Suprapubic skin (tissue), 4 donors: ENCODE data around the gene HNRNPK. TPM values are rescaled to one million over a fixed set of nuclear protein-coding genes. Genes with fewer than 3 reads are reported as not detected.

ENCODE experiments used
- DNase-seq, 2 donors: peaks; one replicate each; pipeline ENCODE4 v3.0.0-alpha.2; 2019; ENCODE audit warnings: low spot score in 2 of 2
- H3K27ac ChIP-seq: fragments of 200-600 bp; sonication (generic); one replicate; pipeline ENCODE4 v1.5.1; 2019
- H3K27me3 ChIP-seq: fragments of 200-600 bp; sonication (generic); one replicate; pipeline ENCODE4 v1.5.1; 2019
- H3K36me3 ChIP-seq: fragments of 200-600 bp; sonication (generic); one replicate; pipeline ENCODE4 v1.5.1; 2019
- H3K4me1 ChIP-seq: fragments of 200-600 bp; sonication (generic); one replicate; pipeline ENCODE4 v1.5.1; 2019
- H3K4me3 ChIP-seq: fragments of 200-600 bp; sonication (generic); one replicate; pipeline ENCODE4 v1.5.1; 2019; ENCODE audit warnings: mild to moderate bottlenecking
- H3K9me3 ChIP-seq: fragments of 200-600 bp; sonication (generic); one replicate; pipeline ENCODE4 v1.5.1; 2019
- CTCF ChIP-seq, 2 donors: fragments of 200-600 bp in 1 of 2; fragments of 450-650 bp in 1 of 2; sonication (generic) in 1 of 2; IDR thresholded peaks; one replicate each; pipeline ENCODE4 v1.5.1; 2016 to 2019; ENCODE audit warnings: antibody characterized with exemption in 2 of 2, mild to moderate bottlenecking in 1 of 2, moderate library complexity in 1 of 2
- EP300 ChIP-seq: sonication (generic); formaldehyde crosslinking; IDR thresholded peaks from one replicate; pipeline ENCODE4 v1.6.1; 2017; ENCODE audit warnings: antibody characterized with exemption
- POLR2A ChIP-seq, 2 donors: fragments of 450-650 bp; IDR thresholded peaks; one replicate each; pipeline ENCODE4 v1.6.1; 2017; ENCODE audit warnings: antibody characterized with exemption in 2 of 2, mild to moderate bottlenecking in 2 of 2, moderate library complexity in 2 of 2
- POLR2AphosphoS5 ChIP-seq, 3 donors: sonication (generic); formaldehyde crosslinking; IDR thresholded peaks; one replicate each; pipeline ENCODE4 v1.6.1; 2017; ENCODE audit warnings: antibody characterized with exemption in 3 of 3
- WGBS: methylation state at CpG from one replicate; pipeline ENCODE4 v1.1.5; 2018; 5-methylcytosine and 5-hydroxymethylcytosine counted together
- total RNA-seq, 4 donors: library from RNA; depleted of rRNA; stranded (reverse); fragments of >200 nt; gene quantifications; one replicate each; pipeline ENCODE4 v1.1.0, GENCODE V29; 2016

The HNRNPK gene
- total RNA-seq, 4 donors from 2014 or later = 422 to 538 (median 448) TPM

DNA sequence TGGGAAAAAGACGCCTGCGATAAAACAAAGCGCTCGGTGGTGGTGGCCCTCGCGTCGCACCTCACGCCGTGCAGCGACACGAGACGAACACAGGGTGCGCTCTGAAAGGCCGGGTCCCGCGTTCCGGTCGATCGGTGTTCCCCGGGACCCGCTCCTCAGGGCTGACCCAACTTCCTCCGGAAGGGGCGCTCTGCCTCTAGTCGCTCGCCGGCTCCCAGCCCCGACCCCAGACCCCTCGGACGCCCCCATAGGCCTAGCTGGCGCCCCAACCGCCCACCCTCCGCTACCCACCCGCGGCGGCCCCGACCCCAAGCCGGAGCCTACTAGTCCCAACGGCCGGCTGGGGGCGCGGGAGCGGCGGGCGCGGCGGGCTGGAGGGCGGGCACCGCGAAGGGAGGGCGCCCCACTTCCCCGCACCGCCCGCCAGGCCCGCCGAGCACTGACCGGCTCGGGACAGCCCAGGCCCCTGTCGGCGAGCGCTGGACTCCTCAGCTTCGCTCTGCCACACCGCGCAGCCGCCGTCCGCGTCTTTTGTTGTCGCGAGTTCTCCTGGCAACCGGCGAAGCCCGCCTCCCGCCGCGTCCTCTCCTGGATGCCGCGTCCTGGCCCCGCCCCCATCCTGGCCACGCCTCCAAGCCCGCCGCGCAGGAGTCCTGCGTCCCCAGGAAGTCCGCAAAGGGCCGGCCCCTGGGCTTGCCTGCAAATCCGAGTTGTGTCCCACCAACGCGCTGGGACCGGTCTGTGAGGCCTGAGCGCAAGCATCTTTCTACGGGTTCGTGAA lies 58.9 kb downstream of the HNRNPK start, which contains the start of gene KIF27:
KIF27 (minus strand) TSS at position 506 of the 781 bp plus-strand sequence. CDS start 5,841 bp downstream, outside the sequence.
- peaks cover 17% of the 10 kb centered on the region for H3K4me1 ChIP-seq
- peak within 1 kb of the TSS; percentile 91 for H3K4me3 ChIP-seq
- H3K9me3 ChIP-seq = no peaks in the 10 kb centered on the region
- H3K27me3 ChIP-seq = no peaks in the 10 kb centered on the region
- H3K27ac ChIP-seq = peak within 1 kb of the TSS; percentile 98
- peak; percentile 99 for DNase-seq
- under 1% methylated on average over 28 of the region's 92 CpGs for WGBS
- TF ChIP-seq EP300 (no peak), POLR2A (IDR thresholded peaks at IDR 0.05) (peak in 1 of 2 donors; percentile 77), CTCF (IDR thresholded peaks at IDR 0.05) (peak; percentile 29 to 55), POLR2AphosphoS5 (IDR thresholded peaks at IDR 0.05) (peak in 2 of 3 donors; percentile 1 to 68)
- no peaks in the 10 kb centered on the region for H3K36me3 ChIP-seq

GRCh38 chr9:83920469-83920926 lies 59.5 kb downstream of the HNRNPK start:
- DNase-seq = no peak
- Histone ChIP-seq H3K4me3 (peak overlapping the region; percentile 91), H3K4me1 (peaks cover 17% of the 10 kb centered on the region), H3K27me3 (no peaks in the 10 kb centered on the region), H3K27ac (peak overlapping the region; percentile 98), H3K36me3 (no peaks in the 10 kb centered on the region), H3K9me3 (no peaks in the 10 kb centered on the region)
- 4% methylated on average over 16 of the region's 16 CpGs for WGBS
- TF ChIP-seq POLR2AphosphoS5 (IDR thresholded peaks at IDR 0.05) = no peak
- TF ChIP-seq CTCF (IDR thresholded peaks at IDR 0.05) = no peak
- TF ChIP-seq EP300 = no peak
- TF ChIP-seq POLR2A (IDR thresholded peaks at IDR 0.05) = no peak

DNA sequence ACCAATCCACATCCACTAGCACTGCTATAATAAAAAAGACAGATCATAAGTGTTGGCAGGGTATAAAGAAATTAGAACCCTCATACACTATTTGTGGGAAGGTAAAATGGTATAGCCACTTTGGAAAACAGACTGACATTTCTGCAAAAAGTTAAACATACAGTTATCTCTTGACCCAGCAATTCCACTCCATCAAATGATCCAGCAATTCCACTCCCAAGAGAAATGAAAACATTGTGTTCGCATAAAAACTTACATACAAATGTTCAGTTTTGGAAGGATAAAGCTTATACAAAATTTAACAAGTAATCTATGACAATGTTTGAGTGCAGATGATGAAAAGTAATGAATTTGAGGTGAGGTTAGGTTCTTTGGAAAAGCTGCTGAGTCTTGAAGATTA lies 60.9 kb downstream of the HNRNPK start:
- no peak overlapping the region for H3K4me3 ChIP-seq
- H3K27ac ChIP-seq = no peak overlapping the region
- WGBS = 100% methylated on average over 1 of the region's 1 CpG
- TF ChIP-seq EP300 (no peak), CTCF (IDR thresholded peaks at IDR 0.05) (no peak), POLR2A (IDR thresholded peaks at IDR 0.05) (no peak), POLR2AphosphoS5 (IDR thresholded peaks at IDR 0.05) (no peak)
- H3K4me1 ChIP-seq = peaks cover 17% of the 10 kb centered on the region
- no peak for DNase-seq
- H3K9me3 ChIP-seq = no peaks in the 10 kb centered on the region
- no peaks in the 10 kb centered on the region for H3K36me3 ChIP-seq
- no peaks in the 10 kb centered on the region for H3K27me3 ChIP-seq

Other genes starting within 250 kb of the HNRNPK start
- gene GKAP1, start 162.4 kb downstream of the HNRNPK start, total RNA-seq = 1 to 10 TPM; 1.1 to 6.3 (median 4.4) TPM
- gene KIF27, start 58.8 kb downstream of the HNRNPK start, total RNA-seq = 10 to 100 TPM in 1 of 4 donors, 1 to 10 TPM in 3; 3.2 to 12.9 (median 5.5) TPM
- gene RMI1, start 590 bp upstream of the HNRNPK start, total RNA-seq = 1 to 10 TPM; 4.0 to 8.7 (median 4.3) TPM